CD8-positive, alpha-beta memory T cell (primary cell): Measurements from ENCODE around the gene SLC29A4. TPM values are rescaled to one million over a fixed set of nuclear protein-coding genes. Genes with fewer than 3 reads are reported as not detected.
A peak's percentile ranks its signal among the peaks of the same experiment; 100 is the strongest.
"Not testable (repeated sequence)": the region's sequence is repeated elsewhere in the genome, so short reads cannot be mapped to it uniquely, and the experiment has no call there.

Experiments used
- CTCF ChIA-PET: fragments of 350-600 bp; sonication (Branson Sonifier 250); formaldehyde crosslinking; loops from one replicate; lab custom pipeline; 2021; ENCODE audit warnings: antibody characterized with exemption; lab: Charles Lee
- POLR2A ChIA-PET: fragments of 350-600 bp; sonication (Branson Sonifier 250); formaldehyde crosslinking; loops from one replicate; lab custom pipeline; 2021; ENCODE audit warnings: antibody characterized with exemption; lab: Charles Lee
- DNase-seq, 5 donors: peaks; one replicate each; pipeline versions ENCODE4 v3.0.0 to v3.0.0-alpha.2; 2020 to 2022; ENCODE audit warnings: mixed read lengths in 1 of 5
- H3K27ac ChIP-seq: one replicate; pipeline ENCODE4 v1.7.0; 2013; ENCODE audit warnings: low read depth, mild to moderate bottlenecking, low read length, moderate library complexity
- H3K27me3 ChIP-seq: 2 replicates; pipeline ENCODE4 v1.7.0; 2013; ENCODE audit warnings: low read length, mild to moderate bottlenecking; ENCODE audit not compliant: insufficient read depth, poor library complexity, severe bottlenecking
- H3K36me3 ChIP-seq: 2 replicates; pipeline ENCODE4 v1.7.0; 2013; ENCODE audit warnings: mild to moderate bottlenecking, low read length, moderate library complexity; ENCODE audit not compliant: insufficient read depth
- H3K4me1 ChIP-seq: 2 replicates; pipeline ENCODE4 v1.7.0; 2013; ENCODE audit warnings: mild to moderate bottlenecking, low read length, moderate library complexity; ENCODE audit not compliant: insufficient read depth
- H3K4me3 ChIP-seq: 2 replicates; pipeline ENCODE4 v1.7.0; 2013; ENCODE audit warnings: mild to moderate bottlenecking, low read length
- H3K9me3 ChIP-seq: 2 replicates; pipeline ENCODE4 v1.7.0; 2013; ENCODE audit warnings: mild to moderate bottlenecking, low read length
- H3K27ac Mint-ChIP-seq, 8 donors: one replicate each; pipeline ENCODE4 v1.8.0; 2020 to 2021; ENCODE audit warnings: mixed read lengths in 8 of 8, mild to moderate bottlenecking in 6 of 8, inconsistent platforms in 3 of 8, moderate library complexity in 3 of 8
- H3K27me3 Mint-ChIP-seq, 2 donors: one replicate each; pipeline ENCODE4 v1.8.0; 2020 to 2021; ENCODE audit warnings: mixed read lengths in 2 of 2, mild to moderate bottlenecking in 1 of 2, moderate library complexity in 1 of 2
- H3K36me3 Mint-ChIP-seq, 3 donors: one replicate each; pipeline ENCODE4 v1.8.0; 2020 to 2021; ENCODE audit warnings: mixed read lengths in 3 of 3, inconsistent platforms in 1 of 3, mild to moderate bottlenecking in 1 of 3
- H3K4me1 Mint-ChIP-seq, 3 donors: one replicate each; pipeline ENCODE4 v1.8.0; 2020 to 2021; ENCODE audit warnings: mixed read lengths in 3 of 3, inconsistent platforms in 1 of 3, mild to moderate bottlenecking in 1 of 3
- H3K4me3 Mint-ChIP-seq, 7 donors: one replicate each; pipeline ENCODE4 v1.8.0; 2020 to 2021; ENCODE audit warnings: mixed read lengths in 7 of 7, mild to moderate bottlenecking in 6 of 7, moderate library complexity in 4 of 7, inconsistent platforms in 2 of 7
- H3K9me3 Mint-ChIP-seq, 5 donors: one replicate each; pipeline ENCODE4 v1.8.0; 2020 to 2022; ENCODE audit warnings: mixed read lengths in 5 of 5, mild to moderate bottlenecking in 3 of 5, moderate library complexity in 2 of 5, inconsistent platforms in 1 of 5
- polyA plus RNA-seq: library from polyadenylated mRNA; unstranded; fragments of 300-500 nt; fragmentation: Illumina TruSeq; gene quantifications from one replicate; pipeline ENCODE4 v1.2.3, GENCODE V29; 2021
- total RNA-seq, 2 experiments: library from RNA; stranded (reverse); gene quantifications; one replicate each; pipeline ENCODE4 v1.2.3, GENCODE V29; 2021

Gene SLC29A4
- total and polyA plus RNA-seq, 3 experiments from 2014 or later = 0.18 to 0.21 TPM; not detected in 1

DNA sequence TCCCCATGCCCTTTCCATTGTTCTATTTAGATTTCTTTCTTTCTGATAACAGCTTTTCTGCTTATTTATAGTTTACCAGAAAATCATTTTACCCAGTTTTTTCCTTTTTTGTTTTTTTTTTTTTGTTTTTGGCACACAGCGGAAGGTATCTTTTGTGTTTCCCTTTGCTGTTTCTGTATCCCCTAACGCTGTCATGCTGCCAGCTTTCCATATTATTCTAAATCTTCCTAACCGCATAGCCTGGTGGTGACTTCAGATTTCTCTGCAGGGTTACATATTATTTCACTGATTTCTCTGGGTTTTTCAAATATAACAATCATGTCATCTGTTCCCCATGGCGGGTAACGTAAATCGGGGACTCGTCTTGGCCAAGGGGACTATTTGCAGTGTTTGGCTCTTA is 4.0 kb upstream of the SLC29A4 start:
- no peak overlapping the region for H3K27ac ChIP-seq
- CTCF ChIA-PET = no interaction called here
- H3K4me1 Mint-ChIP-seq = no peaks in the 10 kb centered on the region
- no peaks in the 10 kb centered on the region for H3K27me3 ChIP-seq
- no peak overlapping the region for H3K4me3 Mint-ChIP-seq
- DNase-seq = no peak
- H3K27ac Mint-ChIP-seq = no peak overlapping the region
- POLR2A ChIA-PET = no interaction called here
- H3K36me3 Mint-ChIP-seq = no peaks in the 10 kb centered on the region
- H3K27me3 Mint-ChIP-seq = peaks cover 6 to 12% of the 10 kb centered on the region in 2 donors
- H3K9me3 Mint-ChIP-seq = no peaks in the 10 kb centered on the region
- H3K36me3 ChIP-seq = no peaks in the 10 kb centered on the region
- H3K4me3 ChIP-seq = no peak overlapping the region
- H3K9me3 ChIP-seq = no peaks in the 10 kb centered on the region
- no peaks in the 10 kb centered on the region for H3K4me1 ChIP-seq

DNA sequence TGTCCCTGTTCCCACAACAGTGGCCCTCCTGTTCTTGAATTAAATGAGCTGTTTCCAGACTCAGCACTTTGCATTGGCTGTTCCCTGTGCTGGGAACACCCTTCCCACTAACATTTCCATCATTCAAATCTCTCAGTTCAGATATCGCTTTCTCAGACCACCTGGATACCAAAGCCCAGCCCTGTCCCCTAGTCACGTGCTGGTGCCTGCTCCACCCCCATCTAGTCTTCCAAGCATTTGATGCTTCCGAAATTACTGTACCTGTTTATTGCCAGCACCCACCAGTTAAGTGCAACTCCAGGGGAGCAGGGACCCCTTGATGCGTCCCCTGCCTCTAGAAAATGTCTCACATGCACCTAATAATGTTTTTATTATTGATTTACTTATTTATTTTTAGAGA is 3.0 kb upstream of the SLC29A4 start:
- no peak for DNase-seq
- no peak overlapping the region for H3K4me3 Mint-ChIP-seq
- H3K27me3 Mint-ChIP-seq = peaks cover 9 to 14% of the 10 kb centered on the region in 2 donors
- peak overlapping the region in 1 of 8 donors; percentile 14 for H3K27ac Mint-ChIP-seq
- CTCF ChIA-PET = no interaction called here
- Histone ChIP-seq H3K36me3 (no peaks in the 10 kb centered on the region), H3K4me1 (no peaks in the 10 kb centered on the region), H3K27me3 (peaks cover 3% of the 10 kb centered on the region), H3K9me3 (no peaks in the 10 kb centered on the region), H3K27ac (no peak overlapping the region), H3K4me3 (no peak overlapping the region)
- POLR2A ChIA-PET = no interaction called here
- H3K4me1 Mint-ChIP-seq = no peaks in the 10 kb centered on the region
- no peaks in the 10 kb centered on the region for H3K9me3 Mint-ChIP-seq
- H3K36me3 Mint-ChIP-seq = no peaks in the 10 kb centered on the region

DNA sequence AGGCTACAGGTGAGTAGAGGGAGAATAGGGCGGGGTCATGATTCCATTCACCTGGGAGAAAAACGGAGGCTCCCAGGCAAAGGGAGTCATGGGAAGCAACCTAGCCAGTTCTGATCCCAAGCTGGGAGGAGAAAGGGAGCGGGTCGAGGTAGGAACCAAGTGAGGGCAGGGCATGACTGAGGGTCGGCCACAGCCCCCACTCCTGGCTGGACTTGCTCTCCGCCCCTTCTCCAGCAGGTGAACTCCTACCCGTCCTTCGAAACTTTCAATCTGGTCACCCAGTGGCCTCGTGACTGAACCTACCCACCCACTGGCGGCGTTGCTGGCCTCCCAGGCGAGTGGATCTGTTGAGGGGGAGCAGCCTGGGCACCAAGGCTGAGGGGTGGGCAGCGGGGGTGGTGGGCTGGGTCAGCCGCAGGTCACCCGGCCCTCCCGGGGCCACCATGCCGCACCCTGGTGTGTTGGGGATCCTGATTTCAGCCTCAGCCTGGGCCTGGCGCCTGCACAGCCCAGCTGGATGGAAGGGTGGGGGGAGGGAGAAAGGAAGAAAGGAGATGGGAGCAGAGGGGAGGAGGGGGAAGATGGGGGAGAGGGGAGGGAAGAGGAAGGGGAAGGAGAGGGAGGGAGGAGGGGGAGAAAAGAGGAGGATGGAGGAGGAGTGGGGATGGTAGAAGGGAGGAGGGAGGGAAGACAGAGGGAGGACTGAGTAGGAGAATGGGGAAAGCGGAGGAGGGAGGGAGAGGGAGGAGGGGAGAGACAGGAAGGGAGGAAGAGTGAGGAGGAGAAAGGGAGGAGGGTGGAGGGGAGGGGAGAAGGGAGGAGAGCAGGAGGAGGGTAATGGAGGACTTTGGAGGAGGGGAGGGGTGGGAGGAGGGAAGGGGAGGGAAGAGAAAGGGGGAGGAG is 894 bp upstream of the SLC29A4 start:
- CTCF ChIA-PET, H3K4me3 ChIP-seq, H3K27ac Mint-ChIP-seq, H3K9me3 Mint-ChIP-seq, H3K9me3 ChIP-seq, POLR2A ChIA-PET, DNase-seq, H3K27me3 ChIP-seq, H3K36me3 ChIP-seq, H3K36me3 Mint-ChIP-seq, H3K27ac ChIP-seq, H3K4me1 ChIP-seq, H3K4me1 Mint-ChIP-seq: not testable (repeated sequence)
- H3K4me3 Mint-ChIP-seq = peak overlapping the region in 4 of 7 donors; percentile 50 to 84 (median 56)
- peaks cover 15 to 19% of the 10 kb centered on the region in 2 donors for H3K27me3 Mint-ChIP-seq

GRCh38 chr7:5283421-5284303 is 919 bp downstream of the SLC29A4 start:
- H3K27ac ChIP-seq = no peak overlapping the region
- no peak for DNase-seq
- peaks cover 3% of the 10 kb centered on the region for H3K27me3 ChIP-seq
- POLR2A ChIA-PET = interaction anchor here (0.6 kb wide), 1 partner anchor 39 kb away, joined by 7 read pairs; no protein-coding TSS in a partner anchor
- Mint-ChIP-seq H3K4me3 (peak overlapping the region in 1 of 7 donors; percentile 73), H3K4me1 (no peaks in the 10 kb centered on the region), H3K36me3 (no peaks in the 10 kb centered on the region), H3K9me3 (no peaks in the 10 kb centered on the region), H3K27ac (no peak overlapping the region), H3K27me3 (peaks cover 16 to 20% of the 10 kb centered on the region in 2 donors)
- H3K4me3 ChIP-seq = no peak overlapping the region
- CTCF ChIA-PET = no interaction called here
- H3K9me3 ChIP-seq = no peaks in the 10 kb centered on the region
- no peaks in the 10 kb centered on the region for H3K36me3 ChIP-seq
- no peaks in the 10 kb centered on the region for H3K4me1 ChIP-seq

- Histone ChIP-seq H3K36me3 (no peaks in the 10 kb centered on the region), H3K27ac (no peak overlapping the region), H3K27me3 (peaks cover 3% of the 10 kb centered on the region), H3K4me1 (no peaks in the 10 kb centered on the region), H3K9me3 (no peaks in the 10 kb centered on the region), H3K4me3 (no peak overlapping the region)
- no peaks in the 10 kb centered on the region for H3K4me1 Mint-ChIP-seq
- H3K27me3 Mint-ChIP-seq = peaks cover 16 to 20% of the 10 kb centered on the region in 2 donors
- no peaks in the 10 kb centered on the region for H3K36me3 Mint-ChIP-seq
- H3K27ac Mint-ChIP-seq = no peak overlapping the region
- ChIA-PET CTCF (no interaction called here), POLR2A (no interaction called here)
- DNase-seq = no peak
- H3K4me3 Mint-ChIP-seq = peak overlapping the region in 3 of 7 donors; percentile 38 to 73 (median 57)
- H3K9me3 Mint-ChIP-seq = no peaks in the 10 kb centered on the region
Observed at GRCh38 chr7:5284304-5285281, 1.9 kb downstream of the SLC29A4 start.

DNA sequence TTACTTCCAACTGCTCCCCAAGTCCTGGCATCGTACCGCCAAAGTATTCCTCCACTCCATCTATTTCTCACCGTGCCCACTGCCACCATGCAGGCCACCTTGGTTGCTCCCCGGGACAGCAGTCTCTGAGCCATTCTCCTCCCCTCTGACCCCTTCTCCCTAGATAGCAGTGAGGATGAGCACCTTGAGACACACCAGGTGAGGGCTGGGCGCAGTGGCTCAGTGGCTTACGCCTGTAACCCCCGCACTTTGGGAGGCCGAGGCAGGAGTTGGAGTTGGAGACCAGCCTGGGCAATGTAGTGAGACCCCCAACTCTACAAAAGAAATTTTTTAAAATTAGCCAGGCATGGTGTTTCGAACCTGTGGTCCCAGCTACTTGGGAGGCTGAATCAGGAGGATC is 4.2 kb downstream of the SLC29A4 start:
- Mint-ChIP-seq H3K9me3 (no peaks in the 10 kb centered on the region), H3K4me1 (no peaks in the 10 kb centered on the region), H3K27me3 (peaks cover 12 to 13% of the 10 kb centered on the region in 2 donors), H3K36me3 (no peaks in the 10 kb centered on the region), H3K4me3 (no peak overlapping the region), H3K27ac (no peak overlapping the region)
- Histone ChIP-seq H3K9me3 (no peaks in the 10 kb centered on the region), H3K27me3 (peaks cover 3% of the 10 kb centered on the region), H3K27ac (no peak overlapping the region), H3K36me3 (no peaks in the 10 kb centered on the region), H3K4me3 (no peak overlapping the region), H3K4me1 (no peaks in the 10 kb centered on the region)
- ChIA-PET POLR2A (no interaction called here), CTCF (no interaction called here)
- DNase-seq = no peak

DNA sequence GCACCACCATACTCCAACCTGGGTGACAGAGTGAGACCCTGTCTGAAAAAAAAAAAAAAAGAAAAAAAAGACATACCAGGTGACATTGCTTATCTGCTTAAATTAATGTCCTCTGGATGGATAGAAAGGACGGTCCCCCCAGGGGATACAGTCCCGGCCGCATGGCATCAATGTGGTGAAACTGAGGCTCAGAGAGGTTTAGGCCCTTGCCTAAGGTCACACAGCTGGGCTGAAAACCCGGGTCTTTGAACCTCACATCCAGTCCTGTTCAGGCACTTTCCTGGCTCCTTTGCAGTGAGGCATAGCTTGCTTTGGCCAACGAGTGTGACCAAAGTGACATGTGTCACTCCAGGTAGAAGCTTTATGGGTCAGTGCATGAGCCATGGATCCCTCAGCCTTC is 4.6 kb downstream of the SLC29A4 start:
- peaks cover 12 to 13% of the 10 kb centered on the region in 2 donors for H3K27me3 Mint-ChIP-seq
- H3K4me3 ChIP-seq, H3K4me3 Mint-ChIP-seq, H3K27ac ChIP-seq, H3K27me3 ChIP-seq, DNase-seq, CTCF ChIA-PET, H3K9me3 Mint-ChIP-seq, H3K36me3 Mint-ChIP-seq, POLR2A ChIA-PET, H3K4me1 Mint-ChIP-seq, H3K27ac Mint-ChIP-seq, H3K9me3 ChIP-seq, H3K36me3 ChIP-seq, H3K4me1 ChIP-seq: not testable (repeated sequence)
